Prostate gland (tissue), 2 donors: ENCODE measurements around the gene ARL9. TPM values are rescaled to one million over a fixed set of nuclear protein-coding genes. Genes with fewer than 3 reads are reported as not detected.
"Not testable (repeated sequence)": the region's sequence is repeated elsewhere in the genome, so short reads cannot be mapped to it uniquely, and the experiment has no call there.

ENCODE experiments used
- DNase-seq: peaks from one replicate; pipeline ENCODE4 v3.0.0-alpha.2; 2019; ENCODE audit warnings: low spot score
- H3K27ac ChIP-seq, 2 donors: fragments of 200-600 bp; sonication (generic); 2 replicates each; pipeline ENCODE4 v1.5.1; 2017 to 2019
- H3K27me3 ChIP-seq: fragments of 200-600 bp; sonication (generic); replicated peaks from 2 replicates; pipeline ENCODE4 v1.5.1; 2019; ENCODE audit not compliant: insufficient read depth
- H3K36me3 ChIP-seq, 2 donors: fragments of 200-600 bp; sonication (generic); 1 replicate in 1 of 2; 2 replicates in 1 of 2; pipeline versions ENCODE4 v1.5.1 to v1.8.1; 2017 to 2019
- H3K4me1 ChIP-seq: fragments of 200-600 bp; sonication (generic); replicated peaks from 2 replicates; pipeline ENCODE4 v1.5.1; 2019
- H3K4me3 ChIP-seq, 2 donors: fragments of 200-600 bp; sonication (generic); 2 replicates each; pipeline ENCODE4 v1.5.1; 2017 to 2019
- H3K9me3 ChIP-seq: fragments of 200-600 bp; sonication (generic); 2 replicates; pipeline ENCODE4 v1.5.1; 2017
- CTCF ChIP-seq, 4 experiments: fragments of 200-600 bp in 2 of 4; fragments of 450-650 bp in 2 of 4; sonication (generic) in 2 of 4; IDR thresholded peaks; 1 replicate in 3 of 4; 2 replicates in 1 of 4; pipeline ENCODE4 v1.5.1; 2016 to 2019; ENCODE audit warnings: antibody characterized with exemption in 4 of 4, mild to moderate bottlenecking in 2 of 4, moderate library complexity in 2 of 4
- POLR2A ChIP-seq: fragments of 450-650 bp; IDR thresholded peaks from one replicate; pipeline ENCODE4 v1.6.1; 2016; ENCODE audit warnings: antibody characterized with exemption, mild to moderate bottlenecking
- POLR2AphosphoS5 ChIP-seq: sonication (generic); formaldehyde crosslinking; IDR thresholded peaks from one replicate; pipeline ENCODE4 v1.6.1; 2017; ENCODE audit warnings: antibody characterized with exemption
- WGBS: methylation state at CpG from one replicate; pipeline ENCODE4 v1.1.5; 2018; 5-methylcytosine and 5-hydroxymethylcytosine counted together
- intact Hi-C: fragments of 100-400 bp; cut with DNase I; formaldehyde crosslinking; loops from one replicate; pipeline ENCODE4 v1.14.2; 2022
- total RNA-seq, 2 donors: library from RNA; depleted of rRNA; stranded (reverse); fragments of >200 nt; gene quantifications; one replicate each; pipeline ENCODE4 v1.1.0, GENCODE V29; 2016

The ARL9 gene
- total RNA-seq, 2 donors from 2014 or later = 0.18 to 0.68 TPM

- H3K27ac ChIP-seq = no peak overlapping the region
- WGBS = 68% methylated on average over 10 of the region's 10 CpGs
- H3K4me1 ChIP-seq = peaks cover 3% of the 10 kb centered on the region
These were observed 39.8 kb upstream of the ARL9 start for GRCh38 chr4:56465599-56466295.

GRCh38 chr4:56466296-56466761, 39.3 kb upstream of the ARL9 start:
- 12% methylated on average over 8 of the region's 8 CpGs for WGBS
- H3K27me3 ChIP-seq, H3K36me3 ChIP-seq, DNase-seq, H3K9me3 ChIP-seq, H3K4me1 ChIP-seq: not testable (repeated sequence)
- intact Hi-C loops = loop anchor here (5.0 kb wide), 1 partner anchor 34 kb away; no protein-coding TSS in a partner anchor
- Histone ChIP-seq H3K4me3 (peak overlapping the region; percentile 92 to 95), H3K27ac (peak overlapping the region; percentile 91 to 96)

More at GRCh38 chr4:56465599-56466295, 39.8 kb upstream of the ARL9 start:
- DNase-seq = no peak
- H3K9me3 ChIP-seq = no peaks in the 10 kb centered on the region
- no peaks in the 10 kb centered on the region for H3K36me3 ChIP-seq
- TF ChIP-seq POLR2A = no peak
- no peak for TF ChIP-seq POLR2AphosphoS5
- TF ChIP-seq CTCF (IDR thresholded peaks at IDR 0.05) = no peak
- intact Hi-C loops = loop anchor here (5.0 kb wide), 1 partner anchor 33 kb away; no protein-coding TSS in a partner anchor
- no peaks in the 10 kb centered on the region for H3K27me3 ChIP-seq
- H3K4me3 ChIP-seq = peak overlapping the region in 1 of 2 donors; percentile 2

GRCh38 chr4:56466910-56467283, 38.7 kb upstream of the ARL9 start:
- intact Hi-C loops = loop anchor here (5.0 kb wide), 1 partner anchor 35 kb away; no protein-coding TSS in a partner anchor

GRCh38 chr4:56467284-56468096, 38.1 kb upstream of the ARL9 start, which contains the start of gene SRP72:
SRP72 (plus strand) TSS chr4:56467617; CDS start chr4:56467636, 19 bp downstream.
- H3K9me3 ChIP-seq = no peaks in the 10 kb centered on the region
- intact Hi-C loops = loop anchor here (5.0 kb wide), 1 partner anchor 35 kb away; no protein-coding TSS in a partner anchor
- H3K4me3 ChIP-seq = peak within 1 kb of the TSS; percentile 92 to 95
- H3K4me1 ChIP-seq = peaks cover 3% of the 10 kb centered on the region
- TF ChIP-seq CTCF (IDR thresholded peaks at IDR 0.05) (peak in 1 of 4 experiments; percentile 10), POLR2AphosphoS5 (peak; percentile 90), POLR2A (peak; percentile 74)
- no peaks in the 10 kb centered on the region for H3K36me3 ChIP-seq
- H3K27me3 ChIP-seq = no peaks in the 10 kb centered on the region
- peak within 1 kb of the TSS; percentile 91 to 96 for H3K27ac ChIP-seq
- WGBS = under 1% methylated on average over 58 of the region's 62 CpGs
- peak; percentile 89 for DNase-seq

More at GRCh38 chr4:56466910-56467283, 38.7 kb upstream of the ARL9 start:
- no peak for DNase-seq
- Histone ChIP-seq H3K27ac (peak overlapping the region; percentile 91 to 96), H3K9me3 (no peaks in the 10 kb centered on the region), H3K36me3 (no peaks in the 10 kb centered on the region), H3K4me1 (peaks cover 3% of the 10 kb centered on the region), H3K4me3 (peak overlapping the region; percentile 92 to 95), H3K27me3 (no peaks in the 10 kb centered on the region)
- TF ChIP-seq CTCF (IDR thresholded peaks at IDR 0.05) (no peak), POLR2A (no peak), POLR2AphosphoS5 (no peak)
- WGBS = under 1% methylated on average over 8 of the region's 8 CpGs

- Histone ChIP-seq H3K4me1 (peaks cover 3% of the 10 kb centered on the region), H3K4me3 (peak overlapping the region; percentile 92 to 95), H3K27me3 (no peaks in the 10 kb centered on the region), H3K36me3 (no peaks in the 10 kb centered on the region), H3K27ac (peak overlapping the region; percentile 91 to 96), H3K9me3 (no peaks in the 10 kb centered on the region)
- under 1% methylated on average over 10 of the region's 10 CpGs for whole genome bisulfite sequencing
- peak; percentile 45 for DNase-seq
- intact Hi-C loops = loop anchor here (5.0 kb wide), 1 partner anchor 36 kb away; no protein-coding TSS in a partner anchor
- TF ChIP-seq POLR2A = no peak
- no peak for TF ChIP-seq CTCF (IDR thresholded peaks at IDR 0.05)
- no peak for TF ChIP-seq POLR2AphosphoS5
These were observed 37.5 kb upstream of the ARL9 start for GRCh38 chr4:56468097-56468422.
